ENCODE results near the gene LNP1.

DNA sequence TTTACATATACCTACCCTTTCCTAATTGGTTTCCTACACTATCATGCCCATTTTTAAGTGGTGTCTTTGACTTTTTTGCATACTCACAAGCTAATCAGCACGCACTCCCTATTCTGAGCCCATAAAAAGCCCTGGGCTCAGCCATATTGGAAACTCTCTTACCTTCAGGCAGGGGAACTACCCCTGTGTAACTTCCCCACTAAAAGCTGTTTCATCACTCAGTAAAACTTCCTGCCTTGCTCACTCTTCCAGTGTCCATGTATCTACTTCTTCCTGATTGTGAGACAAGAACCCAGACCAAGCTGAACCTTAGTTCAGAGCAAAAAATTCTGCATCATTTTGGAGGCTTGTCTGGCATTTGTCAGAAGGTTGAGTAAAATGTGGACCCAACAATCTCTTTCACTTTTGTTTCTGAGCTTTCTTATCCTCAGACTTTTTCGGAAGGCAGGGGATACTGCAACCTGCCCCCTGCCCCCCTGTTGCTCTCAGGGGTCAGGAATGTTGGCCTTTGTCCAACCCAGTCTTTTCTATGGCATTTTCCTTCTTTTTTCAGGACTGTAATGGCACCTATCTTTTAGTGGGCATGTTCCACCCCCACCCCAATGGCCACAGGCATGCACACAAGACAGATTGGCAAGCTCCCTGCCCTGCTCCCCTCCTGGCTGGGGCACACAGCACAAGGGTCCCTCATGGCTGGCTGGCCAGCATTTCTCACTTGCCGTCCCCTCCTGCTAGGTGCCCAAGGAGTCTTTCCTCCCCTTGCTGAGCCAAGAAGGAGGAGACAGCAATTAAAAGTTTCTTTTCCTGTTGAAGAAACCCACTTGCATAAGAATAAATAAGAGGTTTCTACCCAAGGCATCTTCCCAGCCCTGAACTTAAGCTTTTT, 64.8 kb downstream of the LNP1 start:
- TF ChIP-seq TAF1 (conservative IDR thresholded peaks at IDR 0.05): no peak
- TF ChIP-seq, protein P1, sequence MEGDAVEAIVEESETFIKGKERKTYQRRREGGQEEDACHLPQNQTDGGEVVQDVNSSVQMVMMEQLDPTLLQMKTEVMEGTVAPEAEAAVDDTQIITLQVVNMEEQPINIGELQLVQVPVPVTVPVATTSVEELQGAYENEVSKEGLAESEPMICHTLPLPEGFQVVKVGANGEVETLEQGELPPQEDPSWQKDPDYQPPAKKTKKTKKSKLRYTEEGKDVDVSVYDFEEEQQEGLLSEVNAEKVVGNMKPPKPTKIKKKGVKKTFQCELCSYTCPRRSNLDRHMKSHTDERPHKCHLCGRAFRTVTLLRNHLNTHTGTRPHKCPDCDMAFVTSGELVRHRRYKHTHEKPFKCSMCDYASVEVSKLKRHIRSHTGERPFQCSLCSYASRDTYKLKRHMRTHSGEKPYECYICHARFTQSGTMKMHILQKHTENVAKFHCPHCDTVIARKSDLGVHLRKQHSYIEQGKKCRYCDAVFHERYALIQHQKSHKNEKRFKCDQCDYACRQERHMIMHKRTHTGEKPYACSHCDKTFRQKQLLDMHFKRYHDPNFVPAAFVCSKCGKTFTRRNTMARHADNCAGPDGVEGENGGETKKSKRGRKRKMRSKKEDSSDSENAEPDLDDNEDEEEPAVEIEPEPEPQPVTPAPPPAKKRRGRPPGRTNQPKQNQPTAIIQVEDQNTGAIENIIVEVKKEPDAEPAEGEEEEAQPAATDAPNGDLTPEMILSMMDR (IDR thresholded peaks at IDR 0.05; ENCODE audit: low read depth, low read length, missing input control): no peak
